Stromal cell of bone marrow (primary cell): ENCODE data around the gene RIMBP3C.
"Not testable (repeated sequence)": the region's sequence is repeated elsewhere in the genome, so short reads cannot be mapped to it uniquely, and the experiment has no call there.

Experiments used
- DNase-seq: peaks from one replicate; pipeline ENCODE4 v3.0.0-alpha.2; 2012; ENCODE audit warnings: low read depth

The RIMBP3C gene

DNA sequence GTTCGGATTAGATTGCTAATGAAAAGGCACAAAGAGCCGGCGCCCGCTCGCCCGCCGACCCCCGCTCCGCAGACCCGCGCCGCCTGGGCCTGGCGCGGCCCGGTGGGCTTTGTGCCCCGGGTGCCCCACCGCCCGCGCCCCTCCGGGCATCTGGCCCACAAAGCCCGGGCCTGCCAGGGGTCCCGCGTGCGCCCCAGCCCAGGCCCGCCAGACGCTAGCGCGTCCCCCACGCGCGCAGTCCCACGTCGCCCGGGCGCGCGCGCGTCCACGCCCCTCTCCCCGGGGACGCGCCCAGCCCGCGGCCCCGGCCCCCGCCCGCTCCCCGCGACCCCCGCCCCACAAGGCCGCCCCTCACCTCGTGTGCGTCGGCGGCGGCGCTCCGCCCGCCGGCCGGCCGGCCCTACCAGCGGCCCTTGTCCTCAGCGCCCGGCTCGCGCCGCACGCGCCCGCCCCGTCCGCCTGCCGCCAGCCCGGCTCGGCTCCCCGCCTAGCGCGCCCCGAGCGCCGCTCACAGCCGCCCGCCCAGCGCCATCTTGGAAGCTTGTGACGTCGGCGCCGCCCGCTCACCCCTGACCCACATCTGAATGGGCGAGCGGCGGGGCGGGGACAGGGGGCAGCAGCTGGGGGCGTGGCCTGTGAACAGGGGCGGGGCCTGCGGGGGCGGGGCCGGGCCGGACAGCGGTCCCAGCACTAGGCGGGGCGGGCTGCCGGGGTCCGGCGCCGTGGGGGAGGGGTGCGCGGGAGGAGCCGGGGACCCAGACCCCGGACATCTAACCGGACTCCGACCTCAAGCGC, 34.1 kb downstream of the RIMBP3C start:
- not testable (repeated sequence) for DNase-seq

DNA sequence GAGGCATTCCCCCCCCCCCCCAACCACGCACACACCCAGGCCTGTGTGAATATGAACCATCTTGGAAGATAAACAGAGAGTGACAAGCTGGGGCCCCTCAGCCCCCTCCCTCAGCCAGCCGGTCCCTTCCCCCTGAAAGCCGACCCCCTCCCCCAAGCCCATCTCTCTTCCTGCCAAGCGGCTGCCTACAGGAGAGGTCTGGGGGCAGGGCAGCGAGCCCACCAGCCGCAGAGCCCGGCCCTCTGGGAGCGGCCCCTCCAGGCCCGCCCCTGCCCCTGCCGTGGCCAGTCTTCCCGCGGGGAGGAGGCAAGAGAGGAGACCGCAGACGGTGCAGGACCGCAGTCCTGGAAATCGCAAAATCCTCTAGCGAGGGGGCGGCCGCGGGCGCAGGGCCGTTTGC, 34.7 kb downstream of the RIMBP3C start:
- DNase-seq, result not testable (repeated sequence)

DNA sequence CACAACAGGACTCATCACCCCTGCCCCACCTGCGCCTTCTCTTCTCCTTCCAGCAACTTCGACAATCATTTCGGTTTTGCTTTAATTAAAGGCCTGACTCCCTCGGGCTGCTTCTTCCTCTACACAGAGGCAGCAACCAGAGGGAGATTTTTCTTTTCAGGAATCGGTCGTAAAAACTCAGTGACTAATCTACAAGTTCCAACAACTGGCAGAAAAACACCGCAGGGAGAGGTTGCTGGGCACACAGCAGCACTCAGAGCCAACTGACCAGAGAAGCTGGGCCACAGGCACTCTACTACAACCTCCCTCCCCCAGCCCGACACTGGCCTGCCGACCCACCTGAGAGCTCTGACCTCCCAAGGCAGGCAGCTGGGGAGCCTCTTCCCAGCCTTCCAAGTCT, 36.0 kb downstream of the RIMBP3C start:
- not testable (repeated sequence) for DNase-seq

DNA sequence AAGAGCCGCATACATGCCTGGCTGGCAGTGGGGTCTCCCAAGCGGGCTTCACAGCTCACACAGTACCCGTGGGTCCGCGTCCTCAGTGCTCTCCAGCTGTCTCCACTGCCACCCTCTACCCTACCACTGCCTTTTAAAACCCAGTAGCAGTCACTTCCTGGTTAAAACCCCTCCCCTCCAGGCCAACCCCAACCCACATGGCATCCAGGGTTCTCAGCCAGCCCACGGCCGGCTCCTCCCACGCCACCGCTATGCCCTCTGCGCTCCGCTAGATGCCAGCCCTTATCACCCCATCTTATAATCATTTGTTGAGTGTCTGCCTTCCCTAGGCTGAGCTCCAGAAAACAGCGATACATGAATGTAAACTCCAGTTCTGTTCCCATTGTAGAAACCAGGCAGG, 37.1 kb downstream of the RIMBP3C start:
- not testable (repeated sequence) for DNase-seq

DNA sequence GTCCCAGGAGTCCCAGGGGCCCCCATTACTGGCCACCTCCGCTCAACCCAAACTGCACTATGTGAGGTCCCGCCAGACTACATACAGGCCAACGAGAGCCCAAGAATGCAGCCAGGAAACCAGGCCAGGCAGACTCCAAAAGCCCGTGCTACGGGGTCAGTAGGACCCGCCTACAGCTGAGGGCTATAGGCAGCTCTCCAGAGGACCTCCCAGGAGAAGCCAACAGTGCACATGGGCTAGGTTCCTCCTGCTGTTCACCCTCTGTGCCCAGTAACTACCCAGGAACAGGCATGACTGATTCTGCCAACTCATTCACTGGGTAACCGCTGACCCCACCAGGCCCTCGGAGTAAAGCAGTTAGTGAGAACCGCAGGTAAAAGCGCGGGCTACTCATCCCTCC, 39.2 kb downstream of the RIMBP3C start:
- DNase-seq, result not testable (repeated sequence)

DNA sequence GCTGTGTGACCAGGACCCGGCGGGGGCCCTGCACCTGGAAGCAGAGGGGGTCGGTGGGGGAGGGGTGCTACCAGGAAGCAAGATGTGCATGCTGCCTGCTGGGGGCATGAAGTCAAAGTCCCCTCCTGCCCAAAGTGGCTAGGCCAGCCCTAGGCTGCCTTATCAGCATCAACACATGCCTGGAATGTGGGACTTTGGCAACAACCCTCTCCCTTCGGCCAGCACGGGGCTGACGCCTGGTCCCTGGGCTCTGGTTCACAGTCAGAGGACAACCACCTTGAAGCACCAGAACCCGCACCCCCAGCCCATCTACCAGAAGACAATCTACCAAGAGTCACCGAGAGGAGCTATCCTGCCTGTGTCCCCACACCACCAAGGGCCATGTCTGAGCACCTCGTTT, 40.9 kb downstream of the RIMBP3C start:
- not testable (repeated sequence) for DNase-seq

DNA sequence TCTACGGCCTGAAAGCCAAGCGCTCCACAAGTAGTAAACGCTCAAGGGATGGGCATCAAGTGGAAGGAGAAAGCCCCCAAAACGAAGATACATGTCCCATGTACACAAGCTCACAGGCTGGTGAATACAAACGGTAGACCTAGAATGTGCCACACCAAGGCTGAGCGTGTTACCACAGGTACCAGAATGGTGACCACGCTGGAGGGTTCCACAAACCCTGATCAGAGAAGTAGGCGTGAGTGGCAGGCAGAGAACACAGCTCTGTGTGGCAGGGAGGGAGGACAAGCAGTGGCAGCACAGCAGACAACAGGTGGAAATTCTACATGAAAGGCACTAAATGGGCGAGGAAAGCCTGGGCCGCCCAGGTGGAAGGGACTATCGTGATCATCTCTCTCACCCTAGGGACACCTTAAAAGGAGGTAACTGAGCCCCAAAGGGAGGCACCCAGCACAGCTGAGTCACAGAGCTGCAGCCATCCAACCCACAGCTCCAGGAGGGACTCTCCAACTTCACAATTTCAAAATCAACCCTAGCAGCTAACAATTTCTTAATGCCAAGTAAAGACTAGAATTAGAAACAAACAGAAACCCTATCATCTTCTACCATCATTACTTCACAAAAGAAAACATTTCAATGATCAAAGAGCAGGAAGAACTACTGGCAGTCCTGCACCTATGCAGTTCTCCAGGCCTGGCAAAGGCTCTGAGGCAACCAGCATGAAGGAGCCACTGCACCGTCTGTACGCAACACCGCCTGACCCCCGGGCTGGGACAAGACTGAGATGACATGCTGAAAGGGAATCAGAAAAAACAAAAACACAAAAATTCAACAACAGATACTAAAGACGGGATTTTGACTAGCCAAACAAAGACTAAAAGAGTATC, 51.4 kb downstream of the RIMBP3C start:
- DNase-seq, result not testable (repeated sequence)

DNA sequence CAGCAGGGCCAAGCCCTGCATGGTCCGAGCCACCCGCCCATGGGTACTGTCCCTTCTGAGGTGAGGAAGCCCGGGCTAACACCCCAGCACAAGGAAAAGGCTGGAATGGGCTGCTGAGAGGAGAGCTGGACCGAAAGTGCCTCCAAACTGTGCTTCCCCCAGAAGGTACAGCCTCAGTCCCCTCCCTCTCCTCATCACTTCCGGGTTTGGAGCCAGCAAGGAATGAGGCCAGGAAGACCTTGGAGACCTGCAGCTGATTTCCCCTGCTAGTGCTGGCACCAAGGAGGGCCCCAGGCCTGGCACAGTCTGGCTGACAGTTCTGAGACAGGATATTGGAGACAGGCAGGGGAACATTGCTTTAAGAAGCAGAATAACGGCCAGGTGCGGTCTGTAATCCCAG, 52.8 kb downstream of the RIMBP3C start:
- DNase-seq, result not testable (repeated sequence)

DNA sequence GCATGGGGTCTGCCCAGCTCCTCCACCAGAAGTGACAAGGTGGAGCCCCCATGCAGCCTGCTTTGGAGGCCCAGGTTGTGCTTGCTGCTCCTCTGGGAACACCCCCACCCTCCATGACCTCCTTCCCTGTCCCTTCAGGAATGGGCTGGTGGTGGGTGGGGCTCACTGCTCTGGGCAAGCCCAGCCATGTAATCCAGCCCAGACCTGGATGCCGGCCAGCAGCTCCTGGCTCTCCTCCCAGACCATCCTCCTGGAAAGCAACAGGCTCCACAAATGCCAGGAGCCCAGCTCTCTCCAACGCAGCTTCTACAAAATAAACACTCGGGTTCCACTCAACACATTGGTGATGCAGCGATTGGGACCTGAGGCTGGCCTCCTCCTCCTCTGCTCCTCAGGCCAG, 53.3 kb downstream of the RIMBP3C start:
- not testable (repeated sequence) for DNase-seq
